Psoas muscle (tissue), 8 donors: Measurements from ENCODE around the gene ANO6. TPM values are rescaled to one million over a fixed set of nuclear protein-coding genes. Genes with fewer than 3 reads are reported as not detected.

Source experiments
- ATAC-seq, 4 donors: fragments of 200-7000 bp; cut with Tn5 transposase; one replicate each; pipeline ENCODE4 v1.9.1; 2020; ENCODE audit warnings: moderate library complexity in 3 of 4, mild to moderate bottlenecking in 2 of 4
- DNase-seq, 2 donors: peaks; one replicate each; pipeline ENCODE4 v3.0.0-alpha.2; 2020
- H3K27ac ChIP-seq: fragments of 200-600 bp; one replicate; pipeline ENCODE4 v1.8.0; 2022
- H3K27me3 ChIP-seq, 3 donors: fragments of 200-600 bp in 1 of 3; one replicate each; pipeline versions ENCODE4 v1.6.1 to v1.8.0; 2013 to 2022; ENCODE audit warnings: low read length in 2 of 3, mild to moderate bottlenecking in 2 of 3, moderate library complexity in 1 of 3; ENCODE audit not compliant: insufficient read depth in 3 of 3
- H3K36me3 ChIP-seq, 2 donors: fragments of 200-600 bp in 1 of 2; one replicate each; pipeline versions ENCODE4 v1.6.1 to v1.8.0; 2013 to 2022; ENCODE audit warnings: low read depth in 1 of 2, mild to moderate bottlenecking in 1 of 2, moderate library complexity in 1 of 2; ENCODE audit not compliant: insufficient read depth in 1 of 2
- H3K4me1 ChIP-seq: fragments of 200-600 bp; one replicate; pipeline ENCODE4 v1.8.0; 2022
- H3K4me3 ChIP-seq: fragments of 200-600 bp; one replicate; pipeline ENCODE4 v1.8.0; 2022; ENCODE audit warnings: mild to moderate bottlenecking
- H3K9me3 ChIP-seq: fragments of 200-600 bp; one replicate; pipeline ENCODE4 v1.8.0; 2022
- WGBS, 3 donors: extraction: QIAGEN DNeasy Blood & Tissue Kit; methylation state at CpG; one replicate each; pipeline versions ENCODE4 v1.1.6 to v1.1.7; 2013; 5-methylcytosine and 5-hydroxymethylcytosine counted together
- intact Hi-C, 2 donors: fragments of 100-400 bp; cut with DNase I; formaldehyde crosslinking; loops; one replicate each; pipeline versions ENCODE4 v1.11.0 to v1.14.2; 2022
- polyA plus RNA-seq, 3 donors: library from polyadenylated mRNA; stranded (reverse); fragments of 200-250 nt; gene quantifications; one replicate each; pipeline ENCODE4 v1.2.3, GENCODE V29; 2013
- total RNA-seq, 4 donors: library from RNA; stranded (reverse); fragmentation: NEBNext Ultra II Directional in 2 of 4; extraction: Animal tissue kit (Norgen Biotek cat#: 25700) in 2 of 4; gene quantifications; one replicate each; pipeline versions ENCODE4 v1.2.1 to v1.2.4, GENCODE V29; 2021 to 2023
- TF ChIP-seq, protein P1 (sequence below): fragments of 200-600 bp; IDR thresholded peaks from one replicate; pipeline ENCODE4 v1.8.0; 2022; ENCODE audit warnings: antibody characterized with exemption
- donor health status: healthy with polysubstance abuse.
- donor health status: DM: no; HTN: no; CAD: no; lungs with moderate emphysema.
- donor health status: Bipolar disorder and iron deficiency.
- donor health status: healthy.
- donor health status: DM: yes; HTN: yes; CAD: no.
- donor health status: DM: no; HTN: no; CAD: no.
- donor health status: DM: no; HTN: no; CAD: no.
- donor health status: DM: yes; HTN: yes; CAD: no.

Gene ANO6
- total and polyA plus RNA-seq, 7 donors: 25.6 to 121 (median 51.5) TPM

DNA sequence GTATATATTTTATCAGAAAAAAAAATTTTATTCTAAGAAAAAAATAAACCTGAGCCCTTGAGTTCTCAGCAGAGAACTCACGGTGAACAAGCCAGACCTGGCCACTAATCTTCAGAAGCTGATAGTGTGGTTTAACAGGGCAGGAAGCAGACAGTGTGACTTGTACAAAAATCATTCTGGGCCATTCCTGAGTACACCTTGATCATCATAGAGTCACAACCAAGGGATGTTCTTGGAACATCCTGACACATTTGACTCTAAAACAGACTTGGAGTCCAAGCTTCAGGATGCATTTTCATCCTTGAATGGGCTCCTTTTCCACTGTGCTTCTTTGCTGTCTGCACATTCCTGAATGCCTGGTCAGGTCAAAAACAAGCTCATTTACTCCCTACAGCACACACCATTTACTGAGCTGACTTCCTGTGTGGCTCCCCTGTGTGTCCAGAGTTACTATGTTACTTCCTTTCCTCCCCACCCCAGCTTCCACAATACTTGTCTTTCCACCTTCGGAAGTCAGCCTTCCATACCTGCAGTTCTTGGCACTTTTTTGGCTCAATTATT is 112.0 kb downstream of the ANO6 start:
- Histone ChIP-seq H3K4me1 (peaks cover 58% of the 10 kb centered on the region), H3K27me3 (no peaks in the 10 kb centered on the region), H3K36me3 (peaks cover 0 to 16% of the 10 kb centered on the region in 2 donors), H3K9me3 (no peaks in the 10 kb centered on the region), H3K4me3 (no peak overlapping the region), H3K27ac (peak overlapping the region; percentile 77)
- intact Hi-C loops: no loop called here
- TF ChIP-seq, protein P1, sequence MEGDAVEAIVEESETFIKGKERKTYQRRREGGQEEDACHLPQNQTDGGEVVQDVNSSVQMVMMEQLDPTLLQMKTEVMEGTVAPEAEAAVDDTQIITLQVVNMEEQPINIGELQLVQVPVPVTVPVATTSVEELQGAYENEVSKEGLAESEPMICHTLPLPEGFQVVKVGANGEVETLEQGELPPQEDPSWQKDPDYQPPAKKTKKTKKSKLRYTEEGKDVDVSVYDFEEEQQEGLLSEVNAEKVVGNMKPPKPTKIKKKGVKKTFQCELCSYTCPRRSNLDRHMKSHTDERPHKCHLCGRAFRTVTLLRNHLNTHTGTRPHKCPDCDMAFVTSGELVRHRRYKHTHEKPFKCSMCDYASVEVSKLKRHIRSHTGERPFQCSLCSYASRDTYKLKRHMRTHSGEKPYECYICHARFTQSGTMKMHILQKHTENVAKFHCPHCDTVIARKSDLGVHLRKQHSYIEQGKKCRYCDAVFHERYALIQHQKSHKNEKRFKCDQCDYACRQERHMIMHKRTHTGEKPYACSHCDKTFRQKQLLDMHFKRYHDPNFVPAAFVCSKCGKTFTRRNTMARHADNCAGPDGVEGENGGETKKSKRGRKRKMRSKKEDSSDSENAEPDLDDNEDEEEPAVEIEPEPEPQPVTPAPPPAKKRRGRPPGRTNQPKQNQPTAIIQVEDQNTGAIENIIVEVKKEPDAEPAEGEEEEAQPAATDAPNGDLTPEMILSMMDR: no peak
- peak in 3 of 4 donors; percentile 8 to 26 (median 18) for ATAC-seq
- no peak for DNase-seq
- WGBS, 3 donors: 69 to 86% (median 82%) methylated on average over 2 of the region's 2 CpGs

DNA sequence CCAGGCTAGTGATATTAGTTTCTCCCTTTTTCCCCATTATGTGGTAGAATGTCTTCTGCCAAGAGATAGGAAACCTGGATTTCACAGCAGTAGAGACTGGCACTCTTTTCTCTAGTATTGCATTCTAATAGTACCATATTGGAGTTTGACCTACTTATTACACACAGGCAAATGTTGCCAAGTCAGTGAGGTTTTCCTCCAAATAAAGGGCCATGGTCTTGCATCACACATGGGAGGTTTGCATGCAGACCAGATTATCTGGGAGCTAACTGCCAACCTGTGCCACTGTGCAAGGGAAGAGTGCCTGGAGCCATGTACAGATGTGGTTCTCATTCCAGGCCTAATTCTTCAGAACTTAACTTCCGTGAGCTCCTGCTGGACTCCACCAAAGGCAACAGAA is 113.3 kb downstream of the ANO6 start:
- ATAC-seq (peak; percentile 68 to 87 (median 79)), DNase-seq (peak in 1 of 2 donors; percentile 48)
- intact Hi-C loops: no loop called here
- H3K36me3 ChIP-seq: peaks cover 0 to 16% of the 10 kb centered on the region in 2 donors
- no peak overlapping the region for H3K4me3 ChIP-seq
- H3K9me3 ChIP-seq: no peaks in the 10 kb centered on the region
- no peaks in the 10 kb centered on the region for H3K27me3 ChIP-seq
- TF ChIP-seq, protein P1: no peak
- peaks cover 54% of the 10 kb centered on the region for H3K4me1 ChIP-seq
- peak overlapping the region; percentile 77 for H3K27ac ChIP-seq
- 28 to 55% (median 42%) methylated on average over 1 of the region's 1 CpG for WGBS, 3 donors

GRCh38 chr12:45329702-45330101 is 113.8 kb downstream of the ANO6 start:
- Histone ChIP-seq H3K9me3 (no peaks in the 10 kb centered on the region), H3K4me1 (peaks cover 54% of the 10 kb centered on the region), H3K27ac (no peak overlapping the region), H3K27me3 (no peaks in the 10 kb centered on the region), H3K36me3 (peaks cover 0 to 20% of the 10 kb centered on the region in 2 donors), H3K4me3 (no peak overlapping the region)
- ATAC-seq (no peak), DNase-seq (no peak)
- intact Hi-C loops: loop anchor here (5.0 to 10.0 kb wide), 2 partner anchors 32 to 115 kb away; partner anchors contain the start of gene ANO6 (in 1 of the 2)
- TF ChIP-seq, protein P1: no peak
- 74 to 93% (median 82%) methylated on average over 1 of the region's 1 CpG for WGBS, 3 donors

GRCh38 chr12:45331552-45331951 is 115.7 kb downstream of the ANO6 start:
- H3K4me1 ChIP-seq: peaks cover 44% of the 10 kb centered on the region
- TF ChIP-seq, protein P1: no peak
- intact Hi-C loops: loop anchor here (5.0 to 10.0 kb wide), 2 partner anchors 34 to 117 kb away; partner anchors contain the start of gene ANO6 (in 1 of the 2)

More at GRCh38 chr12:45331552-45331951, 115.7 kb downstream of the ANO6 start:
- DNase-seq (no peak), ATAC-seq (no peak)
- Histone ChIP-seq H3K27ac (no peak overlapping the region), H3K9me3 (no peaks in the 10 kb centered on the region), H3K36me3 (peaks cover 0 to 21% of the 10 kb centered on the region in 2 donors), H3K4me3 (no peak overlapping the region), H3K27me3 (no peaks in the 10 kb centered on the region)
- WGBS, 3 donors: 68 to 77% (median 73%) methylated on average over 2 of the region's 2 CpGs
